GM12892 (cell line): ENCODE results near the gene FUZ.

Source experiments
- POLR2A ChIP-seq: IDR thresholded peaks from 2 replicates; pipeline ENCODE4 v1.6.1; 2011; ENCODE audit warnings: low read depth, low read length, control low read depth
- POLR2AphosphoS5 ChIP-seq: IDR thresholded peaks from 2 replicates; pipeline ENCODE4 v1.6.1; 2011; ENCODE audit warnings: low read depth, low read length, control low read depth
- TAF1 ChIP-seq: IDR thresholded peaks from 2 replicates; pipeline ENCODE4 v1.6.1; 2011; ENCODE audit warnings: low read depth, mild to moderate bottlenecking, control low read depth, low read length, borderline replicate concordance

- TF ChIP-seq POLR2A = no peak
- no peak for TF ChIP-seq POLR2AphosphoS5
- TF ChIP-seq TAF1 = no peak
These were observed 24.3 kb upstream of the FUZ start for GRCh38 chr19:49837425-49837824.
